GM12878 (cell line): Measurements from ENCODE around the gene FBXW7.

ENCODE experiments used
- BHLHE40 ChIP-seq, 2 experiments: fragments of 450-650 bp in 1 of 2; IDR thresholded peaks; 2 replicates each; pipeline ENCODE4 v1.6.1; 2011 to 2017; ENCODE audit warnings: low read depth in 2 of 2, borderline replicate concordance in 1 of 2, improper control_type of control experiment in 1 of 2, low read length in 1 of 2, mild to moderate bottlenecking in 1 of 2
- CHD1 ChIP-seq: IDR thresholded peaks from 2 replicates; pipeline ENCODE4 v1.6.1; 2012; ENCODE audit warnings: low read depth, low read length, improper control_type of control experiment
- EP300 ChIP-seq, 2 experiments: fragments of 150-350 bp in 1 of 2; IDR thresholded peaks; 2 replicates each; pipeline ENCODE4 v1.6.1; 2011 to 2012; ENCODE audit warnings: low read depth in 2 of 2, low read length in 2 of 2, borderline replicate concordance in 1 of 2, improper control_type of control experiment in 1 of 2, inconsistent platforms in 1 of 2; ENCODE audit not compliant: control insufficient read depth in 1 of 2
- RBBP5 ChIP-seq: fragments of 200-600 bp; sonication (generic); conservative IDR thresholded peaks from 2 replicates; pipeline ENCODE4 v1.6.1; 2016
- YY1 ChIP-seq: IDR thresholded peaks from 2 replicates; pipeline ENCODE4 v1.6.1; 2011; ENCODE audit warnings: low read depth, mild to moderate bottlenecking, low read length
- TF ChIP-seq, protein P1 (sequence below), 3 experiments: IDR thresholded peaks in 2 of 3; conservative IDR thresholded peaks in 1 of 3; 2 replicates each; pipeline ENCODE4 v1.5.1; 2011; ENCODE audit warnings: low read depth in 3 of 3, low read length in 3 of 3, mild to moderate bottlenecking in 3 of 3, control low read depth in 2 of 3, moderate library complexity in 2 of 3, inconsistent platforms in 1 of 3, mixed read lengths in 1 of 3; ENCODE audit not compliant: control insufficient read depth in 2 of 3, insufficient read depth in 1 of 3; ENCODE audit errors: extremely low read depth in 1 of 3
- TF ChIP-seq, protein P2 (sequence below): fragments of 450-650 bp; formaldehyde crosslinking; IDR thresholded peaks from 2 replicates; pipeline ENCODE4 v1.5.0; 2022; ENCODE audit warnings: mild to moderate bottlenecking, missing genetic modification characterization
- TF ChIP-seq, protein P3 (sequence below): IDR thresholded peaks from 2 replicates; pipeline ENCODE4 v1.6.1; 2012; ENCODE audit warnings: low read depth, low read length, improper control_type of control experiment

DNA sequence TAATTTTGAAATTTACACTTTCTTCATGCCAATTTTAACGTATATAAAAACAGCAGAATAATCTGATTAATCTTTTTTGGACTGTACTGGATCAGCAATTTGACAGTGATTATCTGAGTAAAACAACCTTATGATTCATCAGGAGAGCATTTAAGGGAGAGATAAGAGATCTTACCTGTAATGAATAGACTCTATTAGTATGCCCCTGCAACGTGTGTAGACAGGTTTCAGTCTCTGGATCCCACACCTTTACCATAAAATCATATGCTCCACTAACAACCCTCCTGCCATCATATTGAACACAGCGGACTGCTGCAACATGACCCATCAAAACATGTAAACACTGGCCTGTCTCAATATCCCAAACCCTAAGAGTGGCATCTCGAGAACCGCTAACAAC, 210.1 kb downstream of the FBXW7 start:
- TF ChIP-seq, protein P1, sequence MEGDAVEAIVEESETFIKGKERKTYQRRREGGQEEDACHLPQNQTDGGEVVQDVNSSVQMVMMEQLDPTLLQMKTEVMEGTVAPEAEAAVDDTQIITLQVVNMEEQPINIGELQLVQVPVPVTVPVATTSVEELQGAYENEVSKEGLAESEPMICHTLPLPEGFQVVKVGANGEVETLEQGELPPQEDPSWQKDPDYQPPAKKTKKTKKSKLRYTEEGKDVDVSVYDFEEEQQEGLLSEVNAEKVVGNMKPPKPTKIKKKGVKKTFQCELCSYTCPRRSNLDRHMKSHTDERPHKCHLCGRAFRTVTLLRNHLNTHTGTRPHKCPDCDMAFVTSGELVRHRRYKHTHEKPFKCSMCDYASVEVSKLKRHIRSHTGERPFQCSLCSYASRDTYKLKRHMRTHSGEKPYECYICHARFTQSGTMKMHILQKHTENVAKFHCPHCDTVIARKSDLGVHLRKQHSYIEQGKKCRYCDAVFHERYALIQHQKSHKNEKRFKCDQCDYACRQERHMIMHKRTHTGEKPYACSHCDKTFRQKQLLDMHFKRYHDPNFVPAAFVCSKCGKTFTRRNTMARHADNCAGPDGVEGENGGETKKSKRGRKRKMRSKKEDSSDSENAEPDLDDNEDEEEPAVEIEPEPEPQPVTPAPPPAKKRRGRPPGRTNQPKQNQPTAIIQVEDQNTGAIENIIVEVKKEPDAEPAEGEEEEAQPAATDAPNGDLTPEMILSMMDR (IDR thresholded peaks at IDR 0.05 in 2 of 3, conservative IDR thresholded peaks at IDR 0.05 in 1 of 3; ENCODE audit: control insufficient read depth in 2 of 3, extremely low read depth in 1 of 3, insufficient read depth in 1 of 3, low read depth in 3 of 3, low read length in 3 of 3): no peak
- TF ChIP-seq, protein P2, sequence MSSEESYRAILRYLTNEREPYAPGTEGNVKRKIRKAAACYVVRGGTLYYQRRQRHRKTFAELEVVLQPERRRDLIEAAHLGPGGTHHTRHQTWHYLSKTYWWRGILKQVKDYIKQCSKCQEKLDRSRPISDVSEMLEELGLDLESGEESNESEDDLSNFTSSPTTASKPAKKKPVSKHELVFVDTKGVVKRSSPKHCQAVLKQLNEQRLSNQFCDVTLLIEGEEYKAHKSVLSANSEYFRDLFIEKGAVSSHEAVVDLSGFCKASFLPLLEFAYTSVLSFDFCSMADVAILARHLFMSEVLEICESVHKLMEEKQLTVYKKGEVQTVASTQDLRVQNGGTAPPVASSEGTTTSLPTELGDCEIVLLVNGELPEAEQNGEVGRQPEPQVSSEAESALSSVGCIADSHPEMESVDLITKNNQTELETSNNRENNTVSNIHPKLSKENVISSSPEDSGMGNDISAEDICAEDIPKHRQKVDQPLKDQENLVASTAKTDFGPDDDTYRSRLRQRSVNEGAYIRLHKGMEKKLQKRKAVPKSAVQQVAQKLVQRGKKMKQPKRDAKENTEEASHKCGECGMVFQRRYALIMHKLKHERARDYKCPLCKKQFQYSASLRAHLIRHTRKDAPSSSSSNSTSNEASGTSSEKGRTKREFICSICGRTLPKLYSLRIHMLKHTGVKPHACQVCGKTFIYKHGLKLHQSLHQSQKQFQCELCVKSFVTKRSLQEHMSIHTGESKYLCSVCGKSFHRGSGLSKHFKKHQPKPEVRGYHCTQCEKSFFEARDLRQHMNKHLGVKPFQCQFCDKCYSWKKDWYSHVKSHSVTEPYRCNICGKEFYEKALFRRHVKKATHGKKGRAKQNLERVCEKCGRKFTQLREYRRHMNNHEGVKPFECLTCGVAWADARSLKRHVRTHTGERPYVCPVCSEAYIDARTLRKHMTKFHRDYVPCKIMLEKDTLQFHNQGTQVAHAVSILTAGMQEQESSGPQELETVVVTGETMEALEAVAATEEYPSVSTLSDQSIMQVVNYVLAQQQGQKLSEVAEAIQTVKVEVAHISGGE (CRISPR knock-in tag): no peak
- no peak for TF ChIP-seq YY1
- TF ChIP-seq RBBP5: no peak
- TF ChIP-seq EP300 (IDR thresholded peaks at IDR 0.05; ENCODE audit: borderline replicate concordance in 1 of 2, control insufficient read depth in 1 of 2, low read depth in 2 of 2, low read length in 2 of 2): no peak
- TF ChIP-seq, protein P3, sequence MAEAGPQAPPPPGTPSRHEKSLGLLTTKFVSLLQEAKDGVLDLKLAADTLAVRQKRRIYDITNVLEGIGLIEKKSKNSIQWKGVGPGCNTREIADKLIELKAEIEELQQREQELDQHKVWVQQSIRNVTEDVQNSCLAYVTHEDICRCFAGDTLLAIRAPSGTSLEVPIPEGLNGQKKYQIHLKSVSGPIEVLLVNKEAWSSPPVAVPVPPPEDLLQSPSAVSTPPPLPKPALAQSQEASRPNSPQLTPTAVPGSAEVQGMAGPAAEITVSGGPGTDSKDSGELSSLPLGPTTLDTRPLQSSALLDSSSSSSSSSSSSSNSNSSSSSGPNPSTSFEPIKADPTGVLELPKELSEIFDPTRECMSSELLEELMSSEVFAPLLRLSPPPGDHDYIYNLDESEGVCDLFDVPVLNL: no peak
- no peak for TF ChIP-seq CHD1
- TF ChIP-seq BHLHE40 (IDR thresholded peaks at IDR 0.05; ENCODE audit: borderline replicate concordance in 1 of 2, low read depth in 2 of 2, low read length in 1 of 2): no peak
